Gastrocnemius medialis (tissue), 4 donors: ENCODE results near the gene SEC11C. TPM values are rescaled to one million over a fixed set of nuclear protein-coding genes. Genes with fewer than 3 reads are reported as not detected.

Source experiments
- ATAC-seq, 2 donors: fragments of 150-250 bp; one replicate each; pipeline ENCODE4 v1.9.1; 2016
- DNase-seq, 2 donors: peaks; one replicate each; pipeline ENCODE4 v3.0.0-alpha.2; 2019
- H3K27ac ChIP-seq, 4 donors: fragments of 200-600 bp; sonication (generic); 1 replicate in 1 of 4; 2 replicates in 3 of 4; pipeline ENCODE4 v1.5.1; 2016 to 2018; ENCODE audit warnings: mild to moderate bottlenecking in 2 of 4, moderate library complexity in 1 of 4
- H3K27me3 ChIP-seq, 3 donors: fragments of 200-600 bp; sonication (generic) in 2 of 3; 1 replicate in 1 of 3; 2 replicates in 2 of 3; pipeline versions ENCODE4 v1.5.1 to v1.6.0; 2016 to 2019; ENCODE audit warnings: mild to moderate bottlenecking in 1 of 3, moderate library complexity in 1 of 3
- H3K36me3 ChIP-seq, 2 donors: fragments of 200-600 bp; sonication (generic) in 1 of 2; one replicate each; pipeline ENCODE4 v1.5.1; 2017 to 2018
- H3K4me1 ChIP-seq, 2 donors: fragments of 200-600 bp; sonication (generic) in 1 of 2; one replicate each; pipeline ENCODE4 v1.5.1; 2016 to 2017; ENCODE audit warnings: mild to moderate bottlenecking in 2 of 2
- H3K4me3 ChIP-seq, 4 donors: fragments of 200-600 bp; sonication (generic) in 3 of 4; 1 replicate in 1 of 4; 2 replicates in 3 of 4; pipeline ENCODE4 v1.5.1; 2016 to 2019; ENCODE audit warnings: mild to moderate bottlenecking in 2 of 4
- H3K9me3 ChIP-seq, 3 donors: fragments of 200-600 bp; sonication (generic) in 2 of 3; 1 replicate in 1 of 3; 2 replicates in 2 of 3; pipeline ENCODE4 v1.5.1; 2016 to 2019
- CTCF ChIP-seq, 5 experiments: fragments of 450-650 bp in 3 of 5; fragments of 200-600 bp in 2 of 5; sonication (generic) in 2 of 5; IDR thresholded peaks in 4 of 5; conservative IDR thresholded peaks in 1 of 5; 1 replicate in 4 of 5; 2 replicates in 1 of 5; pipeline ENCODE4 v1.5.1; 2016 to 2019; ENCODE audit warnings: antibody characterized with exemption in 5 of 5, mild to moderate bottlenecking in 3 of 5, moderate library complexity in 3 of 5
- POLR2A ChIP-seq, 2 donors: fragments of 450-650 bp; IDR thresholded peaks; one replicate each; pipeline ENCODE4 v1.6.1; 2017; ENCODE audit warnings: antibody characterized with exemption in 2 of 2, mild to moderate bottlenecking in 2 of 2, moderate library complexity in 2 of 2
- in situ Hi-C, 4 donors: fragments of 200-750 bp; cut with MboI; loops; one replicate each; pipeline versions ENCODE4 v1.15.0 to v1.8.0; 2017; ENCODE audit warnings: low sequenced_read_pairs in 4 of 4
- intact Hi-C: fragments of 100-400 bp; cut with DNase I; formaldehyde crosslinking; loops from one replicate; pipeline ENCODE4 v1.15.1; 2023; ENCODE audit warnings: low total_unique reads
- total RNA-seq, 4 donors: library from RNA; depleted of rRNA; stranded (reverse); fragments of >200 nt; gene quantifications; one replicate each; pipeline versions ENCODE4 v1.1.0 to v1.2.3, GENCODE V29; 2016

SEC11C gene
- total RNA-seq, 4 donors from 2014 or later = 7.7 to 17.1 (median 13.1) TPM

GRCh38 chr18:59159265-59159664 lies 19.6 kb downstream of the SEC11C start:
- no peak overlapping the region for H3K27ac ChIP-seq
- in situ Hi-C loops (no loop called here), intact Hi-C loops (no loop called here)
- peaks cover 0 to 23% of the 10 kb centered on the region in 2 donors for H3K36me3 ChIP-seq
- ATAC-seq (no peak), DNase-seq (no peak)
- TF ChIP-seq POLR2A (IDR thresholded peaks at IDR 0.05) (no peak), CTCF (IDR thresholded peaks at IDR 0.05 in 4 of 5, conservative IDR thresholded peaks at IDR 0.05 in 1 of 5) (no peak)
- H3K4me1 ChIP-seq = no peaks in the 10 kb centered on the region
- no peaks in the 10 kb centered on the region for H3K9me3 ChIP-seq
- no peak overlapping the region for H3K4me3 ChIP-seq
- no peaks in the 10 kb centered on the region for H3K27me3 ChIP-seq

- Histone ChIP-seq H3K4me1 (no peaks in the 10 kb centered on the region), H3K4me3 (no peak overlapping the region), H3K27ac (no peak overlapping the region), H3K9me3 (no peaks in the 10 kb centered on the region), H3K36me3 (peaks cover 0 to 23% of the 10 kb centered on the region in 2 donors), H3K27me3 (no peaks in the 10 kb centered on the region)
- in situ Hi-C loops = no loop called here
- no peak for DNase-seq
- TF ChIP-seq POLR2A (IDR thresholded peaks at IDR 0.05) (no peak), CTCF (IDR thresholded peaks at IDR 0.05 in 4 of 5, conservative IDR thresholded peaks at IDR 0.05 in 1 of 5) (no peak)
- intact Hi-C loops = no loop called here
- no peak for ATAC-seq
Measured at GRCh38 chr18:59159986-59160385, 20.3 kb downstream of the SEC11C start.

- intact Hi-C loops = no loop called here
- ATAC-seq = no peak
Measured at GRCh38 chr18:59172664-59173249, 33.1 kb downstream of the SEC11C start.

GRCh38 chr18:59177485-59177884 lies 37.8 kb downstream of the SEC11C start:
- no peaks in the 10 kb centered on the region for H3K4me1 ChIP-seq
- H3K27me3 ChIP-seq = peaks cover 0 to 3% (median 0%) of the 10 kb centered on the region in 3 donors
- ATAC-seq (no peak), DNase-seq (no peak)
- intact Hi-C loops (no loop called here), in situ Hi-C loops (no loop called here)
- no peak overlapping the region for H3K4me3 ChIP-seq
- peaks cover 0 to 5% (median 0%) of the 10 kb centered on the region in 3 donors for H3K9me3 ChIP-seq
- H3K27ac ChIP-seq = no peak overlapping the region
- H3K36me3 ChIP-seq = no peaks in the 10 kb centered on the region
- TF ChIP-seq CTCF (IDR thresholded peaks at IDR 0.05 in 4 of 5, conservative IDR thresholded peaks at IDR 0.05 in 1 of 5) (no peak), POLR2A (IDR thresholded peaks at IDR 0.05) (no peak)

More at GRCh38 chr18:59172664-59173249, 33.1 kb downstream of the SEC11C start:
- DNase-seq = no peak
- Histone ChIP-seq H3K27me3 (no peaks in the 10 kb centered on the region), H3K9me3 (peaks cover 0 to 9% (median 0%) of the 10 kb centered on the region in 3 donors), H3K4me1 (no peaks in the 10 kb centered on the region), H3K27ac (no peak overlapping the region), H3K4me3 (no peak overlapping the region), H3K36me3 (no peaks in the 10 kb centered on the region)
- TF ChIP-seq CTCF (IDR thresholded peaks at IDR 0.05 in 4 of 5, conservative IDR thresholded peaks at IDR 0.05 in 1 of 5) = no peak
- TF ChIP-seq POLR2A (IDR thresholded peaks at IDR 0.05) = no peak
- in situ Hi-C loops = no loop called here
